K562 (cell line): Measurements from ENCODE around the gene PARD3. TPM values are rescaled to one million over a fixed set of nuclear protein-coding genes. Genes with fewer than 3 reads are reported as not detected.

ENCODE experiments used
- ATAC-seq: fragments of 200-7000 bp; cut with Tn5 transposase; 3 replicates; pipeline ENCODE4 v1.9.1; 2020; ENCODE audit warnings: moderate library complexity
- BruUV-seq: library from RNA; stranded (reverse); fragments of 400-500 nt; replicated peaks from 2 replicates; lab custom pipeline; 2021; lab: Mats Ljungman, UMichigan
- CTCF ChIA-PET: fragments of 300-600 bp; formaldehyde crosslinking; extraction: SDS; loops from one replicate; lab custom pipeline; 2021; ENCODE audit warnings: low intra/inter-chr PET ratio; lab: Yijun Ruan, JAX
- POLR2A ChIA-PET: fragments of 300-600, 350-650 bp; sonication (Branson Sonifier 250); formaldehyde crosslinking; extraction: SDS; loops from one replicate; lab custom pipeline; 2021; ENCODE audit warnings: antibody characterized with exemption, inconsistent platforms; lab: Yijun Ruan, JAX
- DNase-seq, 4 experiments: peaks; one replicate each; pipeline versions ENCODE4 v3.0.0 to v3.0.0-alpha.2; 2011 to 2018; ENCODE audit warnings: low spot score in 3 of 4, mixed read lengths in 3 of 4; ENCODE audit errors: extremely low read depth in 1 of 4
- FAIRE-seq: peaks from 2 replicates; lab custom pipeline; 2011; peaks lifted over from hg19 to GRCh38; lab: Jason Lieb, UNC
- H2AFZ ChIP-seq: 2 replicates; pipeline ENCODE4 v1.6.0; 2011; ENCODE audit warnings: low read depth, low read length, control low read depth, inconsistent platforms
- H3K27ac ChIP-seq: fragments of 200-600 bp; 3 replicates; pipeline ENCODE4 v1.8.0; 2011; ENCODE audit warnings: low read depth, mild to moderate bottlenecking, control low read depth, inconsistent platforms, low read length, moderate library complexity, mixed read lengths; ENCODE audit errors: extremely low read depth
- H3K27me3 ChIP-seq, 2 experiments: fragments of 300-600 bp in 1 of 2; 2 replicates in 1 of 2; 3 replicates in 1 of 2; pipeline versions ENCODE4 v1.6.0 to v1.8.0; 2011; ENCODE audit warnings: inconsistent platforms in 2 of 2, low read length in 2 of 2, mild to moderate bottlenecking in 1 of 2, mixed read lengths in 1 of 2, moderate library complexity in 1 of 2; ENCODE audit not compliant: control insufficient read depth in 2 of 2, insufficient read depth in 2 of 2
- H3K36me3 ChIP-seq: fragments of 300-600 bp; 3 replicates; pipeline ENCODE4 v1.8.0; 2011; ENCODE audit warnings: mild to moderate bottlenecking, low read length, inconsistent platforms; ENCODE audit not compliant: control insufficient read depth, insufficient read depth
- H3K4me1 ChIP-seq, 2 experiments: fragments of 200-600 bp in 1 of 2; replicated peaks in 1 of 2; 2 replicates in 1 of 2; 3 replicates in 1 of 2; pipeline versions ENCODE4 v1.5.1 to v1.8.0; 2011; ENCODE audit warnings: inconsistent platforms in 2 of 2, low read length in 2 of 2, mild to moderate bottlenecking in 1 of 2, mixed read lengths in 1 of 2, moderate library complexity in 1 of 2; ENCODE audit not compliant: control insufficient read depth in 2 of 2, insufficient read depth in 2 of 2
- H3K4me2 ChIP-seq: 2 replicates; pipeline ENCODE4 v1.6.1; 2011; ENCODE audit warnings: low read length, control low read depth, inconsistent platforms, mixed read lengths; ENCODE audit not compliant: insufficient read depth
- H3K4me3 ChIP-seq: fragments of 200-600 bp; sonication (generic), shearing (Covaris generic); 2 replicates; pipeline ENCODE4 v1.5.1; 2016; ENCODE audit warnings: control low read depth, inconsistent platforms
- H3K79me2 ChIP-seq: fragments of 200-600 bp; 3 replicates; pipeline ENCODE4 v1.8.0; 2011; ENCODE audit warnings: low read length, inconsistent platforms; ENCODE audit not compliant: control insufficient read depth, insufficient read depth
- H3K9ac ChIP-seq, 2 experiments: 2 replicates each; pipeline versions ENCODE4 v1.6.0 to v1.6.1; 2011; ENCODE audit warnings: low read depth in 2 of 2, low read length in 2 of 2, control low read depth in 1 of 2, inconsistent platforms in 1 of 2, mild to moderate bottlenecking in 1 of 2, mixed read lengths in 1 of 2; ENCODE audit not compliant: insufficient read depth in 1 of 2
- H3K9me1 ChIP-seq: one replicate; pipeline ENCODE4 v1.6.0; 2011; ENCODE audit warnings: inconsistent platforms, mild to moderate bottlenecking, low read length, moderate library complexity; ENCODE audit not compliant: control insufficient read depth, insufficient read depth
- H3K9me3 ChIP-seq: replicated peaks from 2 replicates; pipeline ENCODE4 v1.5.1; 2011; ENCODE audit warnings: low read depth, low read length, inconsistent platforms; ENCODE audit not compliant: control insufficient read depth, insufficient read depth
- H4K20me1 ChIP-seq: replicated peaks from 2 replicates; pipeline ENCODE4 v1.6.1; 2011; ENCODE audit warnings: low read length, inconsistent platforms, mixed read lengths; ENCODE audit not compliant: control insufficient read depth, insufficient read depth
- CREB1 ChIP-seq, 2 experiments: sonication (generic) in 1 of 2; formaldehyde crosslinking in 1 of 2; IDR thresholded peaks; 2 replicates each; pipeline versions ENCODE4 v1.6.1 to v1.8.0; 2012 to 2022; ENCODE audit warnings: inconsistent platforms in 1 of 2, mild to moderate bottlenecking in 1 of 2, missing genetic modification reagents in 1 of 2, moderate library complexity in 1 of 2
- FUS ChIP-seq: fragments of 200-400 bp; formaldehyde crosslinking; optimal IDR thresholded peaks from 2 replicates; pipeline ENCODE3; 2017; ENCODE audit warnings: low read depth, low read length
- LEF1 ChIP-seq: fragments of 450-650 bp; IDR thresholded peaks from 2 replicates; pipeline ENCODE4 v1.6.1; 2016; ENCODE audit warnings: mild to moderate bottlenecking
- NFE2 ChIP-seq: IDR thresholded peaks from 2 replicates; pipeline ENCODE4 v1.6.1; 2014; ENCODE audit warnings: antibody characterized with exemption, low read depth
- NR2C2 ChIP-seq, 2 experiments: fragments of 200-800 bp in 1 of 2; sonication (Bioruptor generic) in 1 of 2; sonication (generic) in 1 of 2; formaldehyde crosslinking in 1 of 2; IDR thresholded peaks; 2 replicates each; pipeline versions ENCODE4 v1.6.1 to v1.8.0; 2016 to 2022; ENCODE audit warnings: mild to moderate bottlenecking in 1 of 2, missing compliant biosample characterization in 1 of 2, missing genetic modification characterization in 1 of 2, missing genetic modification reagents in 1 of 2
- PRMT5 ChIP-seq: sonication (generic); formaldehyde crosslinking; IDR thresholded peaks from 2 replicates; pipeline ENCODE4 v1.5.0; 2020; ENCODE audit warnings: missing genetic modification reagents
- TCF3 ChIP-seq: sonication (generic); formaldehyde crosslinking; IDR thresholded peaks from 2 replicates; pipeline ENCODE4 v1.4.0; 2020; ENCODE audit warnings: mild to moderate bottlenecking, missing genetic modification reagents
- TRIM28 ChIP-seq: fragments of 450-650 bp; IDR thresholded peaks from 2 replicates; pipeline ENCODE4 v1.6.1; 2017
- ZNF384 ChIP-seq: IDR thresholded peaks from 2 replicates; pipeline ENCODE4 v1.6.1; 2012; ENCODE audit warnings: low read depth, low read length, improper control_type of control experiment
- ZNF644 ChIP-seq: fragments of 200-800 bp; sonication (Bioruptor generic); IDR thresholded peaks from 2 replicates; pipeline ENCODE4 v1.6.1; 2016; ENCODE audit warnings: low read depth, missing genetic modification characterization, missing compliant biosample characterization
- in situ Hi-C: fragments of 300-500 bp; cut with MboI; formaldehyde crosslinking; loops from 4 replicates; pipeline ENCODE4 v1.15.0; 2018; ENCODE audit warnings: inconsistent platforms, mixed read lengths
- intact Hi-C: fragments of 100-400 bp; cut with micrococcal nuclease; formaldehyde crosslinking; loops from 2 replicates; pipeline ENCODE4 v1.14.2; 2022
- polyA plus RNA-seq, 8 experiments: library from polyadenylated mRNA; depleted of rRNA in 4 of 8; stranded (reverse) in 5 of 8; unstranded in 3 of 8; fragments of >200 nt; fragmentation: Nextera tagmentation in 2 of 8; fragmentation: Illumina TruSeq in 1 of 8; extraction: Ambion mirVana in 2 of 8; extraction: Trizol in 1 of 8; gene quantifications; 2 replicates each; pipeline versions ENCODE4 v1.2.1 to v1.2.3, GENCODE V29; 2011 to 2014; ENCODE audit warnings: inconsistent platforms in 1 of 8, missing spikeins in 1 of 8
- total RNA-seq, 7 experiments: library from RNA; depleted of rRNA in 6 of 7; stranded (reverse); fragments of >200 nt in 6 of 7; fragmentation: Illumina TruSeq in 2 of 7; extraction: Trizol in 2 of 7; gene quantifications; 2 replicates each; pipeline versions ENCODE4 v1.2.1 to v1.2.3, GENCODE V29; 2011 to 2021; ENCODE audit warnings: low replicate concordance in 1 of 7
- TF ChIP-seq, protein P1 (sequence below): fragments of 250-450 bp; sonication (Bioruptor Pico); IDR thresholded peaks from 2 replicates; pipeline ENCODE4 v1.4.0; 2020; ENCODE audit warnings: mild to moderate bottlenecking

PARD3 gene
- total and polyA plus RNA-seq, 9 of the 15 experiments (the other 6 are each of a cell fraction or from before 2014, with no cell fraction given) = 2.7 to 11.7 (median 7.7) TPM

DNA sequence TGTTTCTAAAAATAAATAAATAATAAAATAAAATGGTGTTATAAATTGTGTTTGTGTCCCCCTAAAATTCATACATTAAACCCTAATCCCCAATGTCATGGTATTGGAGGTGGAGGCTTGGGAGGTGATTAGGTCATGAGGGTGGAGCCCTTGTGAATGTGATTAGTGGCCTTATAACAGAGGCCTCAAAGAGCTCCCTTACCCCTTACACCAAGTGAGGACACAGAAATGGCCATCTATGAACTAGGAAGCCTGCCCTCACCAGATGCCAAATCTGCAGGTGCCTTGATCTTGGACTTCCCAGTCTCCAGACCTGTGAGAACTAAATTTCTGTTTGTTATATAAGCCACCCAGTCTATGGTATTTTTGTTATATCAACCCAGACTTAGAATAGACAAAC lies 738.7 kb downstream of the PARD3 start:
- no peak overlapping the region for H3K4me2 ChIP-seq
- no peak overlapping the region for H2AFZ ChIP-seq
- H3K4me3 ChIP-seq = no peak overlapping the region
- no peaks in the 10 kb centered on the region for H3K4me1 ChIP-seq
- no peak overlapping the region for H3K27ac ChIP-seq
- no peaks in the 10 kb centered on the region for H4K20me1 ChIP-seq
- no peak overlapping the region for H3K9ac ChIP-seq
- no peaks in the 10 kb centered on the region for H3K9me3 ChIP-seq
- POLR2A ChIA-PET = interaction anchor here (0.7 kb wide), 1 partner anchor 1426 kb away, joined by 3 read pairs; no protein-coding TSS in a partner anchor
- TF ChIP-seq FUS = no peak
- TF ChIP-seq, protein P1, sequence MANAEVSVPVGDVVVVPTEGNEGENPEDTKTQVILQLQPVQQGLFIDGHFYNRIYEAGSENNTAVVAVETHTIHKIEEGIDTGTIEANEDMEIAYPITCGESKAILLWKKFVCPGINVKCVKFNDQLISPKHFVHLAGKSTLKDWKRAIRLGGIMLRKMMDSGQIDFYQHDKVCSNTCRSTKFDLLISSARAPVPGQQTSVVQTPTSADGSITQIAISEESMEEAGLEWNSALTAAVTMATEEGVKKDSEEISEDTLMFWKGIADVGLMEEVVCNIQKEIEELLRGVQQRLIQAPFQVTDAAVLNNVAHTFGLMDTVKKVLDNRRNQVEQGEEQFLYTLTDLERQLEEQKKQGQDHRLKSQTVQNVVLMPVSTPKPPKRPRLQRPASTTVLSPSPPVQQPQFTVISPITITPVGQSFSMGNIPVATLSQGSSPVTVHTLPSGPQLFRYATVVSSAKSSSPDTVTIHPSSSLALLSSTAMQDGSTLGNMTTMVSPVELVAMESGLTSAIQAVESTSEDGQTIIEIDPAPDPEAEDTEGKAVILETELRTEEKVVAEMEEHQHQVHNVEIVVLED (CRISPR knock-in tag) = no peak
- no peak for TF ChIP-seq LEF1
- no peak for TF ChIP-seq TRIM28
- TF ChIP-seq NR2C2 (CRISPR knock-in tag; IDR thresholded peaks at IDR 0.05) = no peak
- no peak for TF ChIP-seq NR2C2 (tag; IDR thresholded peaks at IDR 0.05)
- no peak for TF ChIP-seq ZNF384
- no peak for TF ChIP-seq PRMT5
- TF ChIP-seq CREB1 (IDR thresholded peaks at IDR 0.05) = no peak
- no peak for TF ChIP-seq CREB1 (CRISPR knock-in tag; IDR thresholded peaks at IDR 0.05)
- no peak for TF ChIP-seq TCF3
- no peak for TF ChIP-seq ZNF644 (tag)
- TF ChIP-seq NFE2 = no peak
- TF ChIP-seq, all 486 proteins: peak for 0
- Histone ChIP-seq H3K9me1 (no peaks in the 10 kb centered on the region), H3K27me3 (peaks cover 6 to 18% of the 10 kb centered on the region in 2 experiments; a peak in 4 of 5 replicates), H3K36me3 (no peaks in the 10 kb centered on the region), H3K79me2 (no peaks in the 10 kb centered on the region)
- no peak for DNase-seq
- no TSS peak for BruUV-seq
- FAIRE-seq = no peak
- CTCF ChIA-PET = no interaction called here
- in situ Hi-C loops = no loop called here
- intact Hi-C loops = no loop called here
- ATAC-seq = no peak
